HepG2 (cell line): ENCODE data around the gene TNP2. TPM values are rescaled to one million over a fixed set of nuclear protein-coding genes. Genes with fewer than 3 reads are reported as not detected.
A peak's percentile ranks its signal among the peaks of the same experiment; 100 is the strongest.
"Not testable (repeated sequence)": the region's sequence is repeated elsewhere in the genome, so short reads cannot be mapped to it uniquely, and the experiment has no call there.

ENCODE experiments used
- ATAC-seq: fragments of 200-7000 bp; cut with Tn5 transposase; 3 replicates; pipeline ENCODE4 v1.9.1; 2020; ENCODE audit warnings: mild to moderate bottlenecking, moderate library complexity
- BruUV-seq: library from RNA; stranded (reverse); fragments of 400-500 nt; replicated peaks from 2 replicates; lab custom pipeline; 2021; lab: Mats Ljungman, UMichigan
- CTCF ChIA-PET: fragments of 300-600 bp; formaldehyde crosslinking; extraction: SDS; loops from one replicate; lab custom pipeline; 2021; ENCODE audit warnings: low total read pairs, inconsistent platforms, low intra/inter-chr PET ratio; lab: Yijun Ruan, JAX
- POLR2A ChIA-PET: fragments of 350-600 bp; sonication (Branson Sonifier 250); formaldehyde crosslinking; loops from one replicate; lab custom pipeline; 2020; ENCODE audit warnings: antibody characterized with exemption, inconsistent platforms; lab: Yijun Ruan, JAX
- DNase-seq: peaks from one replicate; pipeline ENCODE4 v3.0.0-alpha.2; 2015; ENCODE audit warnings: low spot score
- FAIRE-seq: peaks from 3 replicates; lab custom pipeline; 2011; peaks lifted over from hg19 to GRCh38; lab: Jason Lieb, UNC
- H2AFZ ChIP-seq: one replicate; pipeline ENCODE4 v1.6.1; 2011; ENCODE audit warnings: low read length, inconsistent platforms
- H3K27ac ChIP-seq: fragments of 300-600 bp; 3 replicates; pipeline ENCODE4 v1.8.0; 2011; ENCODE audit warnings: mixed run types, mild to moderate bottlenecking, mixed read lengths, low read length, inconsistent platforms; ENCODE audit not compliant: insufficient read depth; ENCODE audit errors: extremely low read length
- H3K27me3 ChIP-seq, 2 experiments: fragments of 200-600 bp in 1 of 2; 2 replicates in 1 of 2; 3 replicates in 1 of 2; pipeline versions ENCODE4 v1.6.0 to v1.8.0; 2011; ENCODE audit warnings: low read length in 2 of 2, mild to moderate bottlenecking in 2 of 2, moderate library complexity in 2 of 2, inconsistent platforms in 1 of 2; ENCODE audit not compliant: insufficient read depth in 2 of 2, control insufficient read depth in 1 of 2
- H3K36me3 ChIP-seq, 2 experiments: fragments of 200-600 bp in 1 of 2; replicated peaks in 1 of 2; 2 replicates in 1 of 2; 3 replicates in 1 of 2; pipeline versions ENCODE4 v1.5.1 to v1.8.0; 2011; ENCODE audit warnings: low read length in 2 of 2, inconsistent platforms in 1 of 2; ENCODE audit not compliant: insufficient read depth in 2 of 2, control insufficient read depth in 1 of 2
- H3K4me1 ChIP-seq: 2 replicates; pipeline ENCODE4 v1.5.1; 2012; ENCODE audit warnings: low read length, inconsistent platforms; ENCODE audit not compliant: insufficient read depth
- H3K4me2 ChIP-seq: 2 replicates; pipeline ENCODE4 v1.6.0; 2011; ENCODE audit warnings: low read depth, low read length, inconsistent platforms
- H3K4me3 ChIP-seq, 3 experiments: fragments of 200-600 bp in 1 of 3; sonication (generic), shearing (Covaris generic) in 1 of 3; replicated peaks in 1 of 3; 2 replicates each; pipeline ENCODE4 v1.5.1; 2011 to 2016; ENCODE audit warnings: low read length in 3 of 3, inconsistent platforms in 2 of 3, low read depth in 2 of 3, mild to moderate bottlenecking in 2 of 3, control low read depth in 1 of 3, mixed read lengths in 1 of 3; ENCODE audit not compliant: insufficient read depth in 1 of 3
- H3K79me2 ChIP-seq: one replicate; pipeline ENCODE4 v1.6.1; 2011; ENCODE audit warnings: low read length, inconsistent platforms; ENCODE audit not compliant: insufficient read depth
- H3K9ac ChIP-seq: 2 replicates; pipeline ENCODE4 v1.6.0; 2011; ENCODE audit warnings: mild to moderate bottlenecking, low read depth, low read length, inconsistent platforms; ENCODE audit not compliant: insufficient read depth
- H3K9me3 ChIP-seq: 2 replicates; pipeline ENCODE4 v1.5.1; 2012; ENCODE audit warnings: mild to moderate bottlenecking, low read length
- H4K20me1 ChIP-seq: 2 replicates; pipeline ENCODE4 v1.6.0; 2011; ENCODE audit warnings: inconsistent platforms, mild to moderate bottlenecking, low read length, moderate library complexity; ENCODE audit not compliant: insufficient read depth
- ADNP ChIP-seq: sonication (generic); formaldehyde crosslinking; IDR thresholded peaks from 2 replicates; pipeline ENCODE4 v1.4.0; 2020; ENCODE audit warnings: missing genetic modification reagents
- FOXO1 ChIP-seq: sonication (generic); formaldehyde crosslinking; IDR thresholded peaks from 2 replicates; pipeline ENCODE4 v1.4.0; 2020; ENCODE audit warnings: missing genetic modification reagents
- GATAD2A ChIP-seq: IDR thresholded peaks from 2 replicates; pipeline ENCODE4 v1.6.1; 2016
- IRF1 ChIP-seq: sonication (generic); formaldehyde crosslinking; IDR thresholded peaks from 2 replicates; pipeline ENCODE4 v1.4.0; 2020; ENCODE audit warnings: low read depth, mild to moderate bottlenecking, missing genetic modification reagents
- SMAD3 ChIP-seq: sonication (generic); formaldehyde crosslinking; IDR thresholded peaks from 2 replicates; pipeline ENCODE4 v1.4.0; 2020; ENCODE audit warnings: missing genetic modification reagents
- ZBTB38 ChIP-seq: sonication (generic); formaldehyde crosslinking; IDR thresholded peaks from 2 replicates; pipeline ENCODE4 v1.5.1; 2020; ENCODE audit warnings: mild to moderate bottlenecking, missing genetic modification reagents
- ZFYVE20 ChIP-seq: sonication (generic); formaldehyde crosslinking; IDR thresholded peaks from 2 replicates; pipeline ENCODE4 v1.8.0; 2023; ENCODE audit warnings: low read depth, mild to moderate bottlenecking, moderate library complexity, missing genetic modification reagents, borderline replicate concordance
- ZMYM4 ChIP-seq: sonication (generic); formaldehyde crosslinking; IDR thresholded peaks from 2 replicates; pipeline ENCODE4 v1.8.1; 2023; ENCODE audit warnings: mild to moderate bottlenecking, missing genetic modification reagents
- ZNF292 ChIP-seq: sonication (generic); formaldehyde crosslinking; IDR thresholded peaks from 2 replicates; pipeline ENCODE4 v1.8.1; 2022; ENCODE audit warnings: mild to moderate bottlenecking, low read depth, missing genetic modification reagents, borderline replicate concordance
- ZNF362 ChIP-seq: sonication (generic); formaldehyde crosslinking; IDR thresholded peaks from 2 replicates; pipeline ENCODE4 v1.4.0; 2020; ENCODE audit warnings: missing genetic modification reagents, mild to moderate bottlenecking, borderline replicate concordance
- ZNF431 ChIP-seq: sonication (generic); formaldehyde crosslinking; IDR thresholded peaks from 2 replicates; pipeline ENCODE4 v1.9.0; 2022; ENCODE audit warnings: missing genetic modification reagents, low read depth, mild to moderate bottlenecking, borderline replicate concordance
- ZNF563 ChIP-seq: sonication (generic); formaldehyde crosslinking; IDR thresholded peaks from 2 replicates; pipeline ENCODE4 v1.8.0; 2022; ENCODE audit warnings: mild to moderate bottlenecking, moderate library complexity, missing genetic modification reagents
- ZNF674 ChIP-seq: sonication (generic); formaldehyde crosslinking; IDR thresholded peaks from 2 replicates; pipeline ENCODE4 v1.5.0; 2020; ENCODE audit warnings: low read depth, mild to moderate bottlenecking, missing genetic modification reagents
- WGBS: methylation state at CpG from one replicate; pipeline ENCODE4 v1.1.6; 2017; ENCODE audit warnings: low lambda C conversion rate; 5-methylcytosine and 5-hydroxymethylcytosine counted together
- in situ Hi-C: cut with HindIII; loops from 2 replicates; pipeline ENCODE4 v1.10.0; 2017; ENCODE audit warnings: low pct_unique_long_range_greater_than_20kb; ENCODE audit not compliant: extremely low pct_ligation_motif_present
- intact Hi-C: fragments of 100-400 bp; cut with micrococcal nuclease; formaldehyde crosslinking; loops from one replicate; pipeline ENCODE4 v1.10.0; 2022; ENCODE audit not compliant: unreplicated experiment
- polyA plus RNA-seq, 8 experiments: library from polyadenylated mRNA; depleted of rRNA in 3 of 8; stranded (reverse) in 7 of 8; unstranded in 1 of 8; fragments of >200 nt; fragmentation: Illumina TruSeq in 4 of 8; extraction: Trizol in 4 of 8; gene quantifications; 2 replicates each; pipeline versions ENCODE4 v1.2.1 to v1.2.3, GENCODE V29; 2011 to 2016; ENCODE audit warnings: low read depth in 4 of 8, missing spikeins in 1 of 8, mixed read lengths in 1 of 8; ENCODE audit not compliant: insufficient read depth in 1 of 8
- total RNA-seq, 5 experiments: library from RNA; depleted of rRNA; stranded (reverse); fragments of >200 nt; fragmentation: Illumina TruSeq; extraction: Trizol; gene quantifications; 2 replicates each; pipeline ENCODE4 v1.2.3, GENCODE V29; 2016; ENCODE audit warnings: low read depth in 1 of 5

Gene TNP2
- total and polyA plus RNA-seq, 2 of the 13 experiments (the other 11 are each of a cell fraction or from before 2014, with no cell fraction given) = not detected

GRCh38 chr16:11299865-11300559, 30.9 kb upstream of the TNP2 start (continued):
- TF ChIP-seq ZNF674 (CRISPR knock-in tag) (no peak), ZFYVE20 (CRISPR knock-in tag) (no peak), GATAD2A (CRISPR knock-in tag) (0 out of 2 replicates have a peak, but pooled peaks have one; percentile 17)

GRCh38 chr16:11298950-11299547, 29.9 kb upstream of the TNP2 start:
- Histone ChIP-seq H3K27ac (peak overlapping the region; percentile 8), H3K4me1 (peaks cover 97% of the 10 kb centered on the region)
- H3K9ac ChIP-seq, in situ Hi-C loops, H3K79me2 ChIP-seq, BruUV-seq, FAIRE-seq, H3K36me3 ChIP-seq, H3K4me3 ChIP-seq, DNase-seq, H3K27me3 ChIP-seq, H4K20me1 ChIP-seq, CTCF ChIA-PET, ATAC-seq, H3K9me3 ChIP-seq, H2AFZ ChIP-seq, H3K4me2 ChIP-seq: not testable (repeated sequence)
- intact Hi-C loops = loop anchor here (5.0 kb wide), 2 partner anchors 42 to 192 kb away; partner anchors contain the start of gene SOCS1
- WGBS = 81% methylated on average over 13 of the region's 13 CpGs
- POLR2A ChIA-PET = interaction anchor here (0.7 to 6.2 kb wide), 10 partner anchors 9 to 72 kb away, joined by 3 to 167 read pairs (median 29); partner anchors contain the start of genes PRM1, PRM3 and SOCS1
- TF ChIP-seq ZNF431 (CRISPR knock-in tag) (0 out of 2 replicates have a peak, but pooled peaks have one; percentile 13), ZBTB38 (CRISPR knock-in tag) (peak; percentile 55), FOXO1 (CRISPR knock-in tag) (peak; percentile 18; the same call in 1 of the 2 replicates), ZNF362 (peak; percentile 55; the same call in 1 of the 2 replicates), ADNP (CRISPR knock-in tag) (0 out of 2 replicates have a peak, but pooled peaks have one; percentile 43), ZNF292 (CRISPR knock-in tag) (peak; percentile 5; the same call in 1 of the 2 replicates), ZNF563 (CRISPR knock-in tag) (0 out of 2 replicates have a peak, but pooled peaks have one; percentile 59), ZMYM4 (CRISPR knock-in tag) (0 out of 2 replicates have a peak, but pooled peaks have one; percentile 13), SMAD3 (CRISPR knock-in tag) (0 out of 2 replicates have a peak, but pooled peaks have one; percentile 3), IRF1 (CRISPR knock-in tag) (0 out of 2 replicates have a peak, but pooled peaks have one; percentile 32)
